Stimulated activated CD8-positive, alpha-beta memory T cell treated with anti-CD3 and anti-CD28 coated beads, Interleukin-4, amount 100 ng/mL, for 1 hour (primary cell): ENCODE measurements around the gene KCTD4.

Experiments used
- DNase-seq, 2 donors: peaks; one replicate each; pipeline ENCODE4 v3.0.0-alpha.2; 2020; ENCODE audit warnings: low read depth in 2 of 2, low spot score in 1 of 2

The KCTD4 gene

GRCh38 chr13:45178349-45179162, 22.3 kb downstream of the KCTD4 start:
- DNase-seq, result no peak

GRCh38 chr13:45174478-45174877, 26.4 kb downstream of the KCTD4 start:
- no peak for DNase-seq

- no peak for DNase-seq
Observed at GRCh38 chr13:45168555-45168930, 32.3 kb downstream of the KCTD4 start.

- DNase-seq, result no peak
Observed at GRCh38 chr13:45167611-45168554, 33.0 kb downstream of the KCTD4 start.

GRCh38 chr13:45166858-45167257, 34.0 kb downstream of the KCTD4 start:
- DNase-seq, result no peak

GRCh38 chr13:45162821-45163220, 38.0 kb downstream of the KCTD4 start:
- DNase-seq, result no peak

- no peak for DNase-seq
Observed at GRCh38 chr13:45162194-45162593, 38.7 kb downstream of the KCTD4 start.

- no peak for DNase-seq
Observed at GRCh38 chr13:45156565-45157361, 44.1 kb downstream of the KCTD4 start.

- no peak for DNase-seq
Observed at GRCh38 chr13:45149964-45150363, 50.9 kb downstream of the KCTD4 start.

GRCh38 chr13:45143346-45143751, 57.5 kb downstream of the KCTD4 start:
- no peak for DNase-seq
